Measurements from ENCODE around the gene MAP3K2.

Gene MAP3K2

DNA sequence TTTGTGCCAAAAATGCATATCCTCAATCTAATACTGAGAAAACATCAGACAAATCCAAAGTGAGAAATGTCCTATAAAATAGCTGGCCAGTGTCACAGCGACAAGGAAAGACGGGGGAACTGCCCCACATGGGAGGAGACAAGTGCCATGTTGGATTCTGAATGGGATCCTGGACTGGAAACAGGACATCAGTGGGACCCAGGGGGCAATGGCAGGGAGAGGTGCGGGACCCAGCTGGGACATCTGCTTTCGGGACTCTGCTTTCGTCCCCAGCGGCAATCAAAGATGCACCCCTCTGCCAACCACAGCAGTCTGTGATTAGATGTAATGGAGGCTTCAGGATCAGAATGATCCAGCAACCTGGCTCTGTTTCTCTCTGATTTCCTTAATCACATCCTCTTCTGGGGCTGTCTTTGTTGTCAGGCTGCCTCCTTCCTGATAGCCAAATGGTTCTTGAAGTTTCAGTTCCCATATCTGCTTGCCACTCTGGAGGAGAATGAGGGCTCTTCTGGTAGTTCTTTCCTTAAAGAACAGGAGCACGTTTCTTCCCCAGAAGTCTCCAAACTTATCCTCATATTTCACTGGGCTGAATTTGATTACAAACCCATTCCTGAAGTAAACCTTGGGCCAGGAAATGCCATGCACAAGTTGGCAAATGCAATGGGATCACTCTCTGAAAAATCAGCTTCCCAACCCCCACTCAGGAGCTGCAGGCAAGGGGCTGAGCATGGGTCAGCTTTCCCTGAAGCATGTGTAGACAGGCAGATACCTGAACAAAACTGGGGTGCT lies 16.9 kb upstream of the MAP3K2 start:
- Histone ChIP-seq H3K27me3 (no peaks in the 10 kb centered on the region), H3K36me3 (no peaks in the 10 kb centered on the region), H3K4me3 (ENCODE audit: low read depth, low read length) (no peak overlapping the region), H3K4me1 (peaks cover 4% of the 10 kb centered on the region), H3K9me3 (no peaks in the 10 kb centered on the region)
- TF ChIP-seq, protein P1, sequence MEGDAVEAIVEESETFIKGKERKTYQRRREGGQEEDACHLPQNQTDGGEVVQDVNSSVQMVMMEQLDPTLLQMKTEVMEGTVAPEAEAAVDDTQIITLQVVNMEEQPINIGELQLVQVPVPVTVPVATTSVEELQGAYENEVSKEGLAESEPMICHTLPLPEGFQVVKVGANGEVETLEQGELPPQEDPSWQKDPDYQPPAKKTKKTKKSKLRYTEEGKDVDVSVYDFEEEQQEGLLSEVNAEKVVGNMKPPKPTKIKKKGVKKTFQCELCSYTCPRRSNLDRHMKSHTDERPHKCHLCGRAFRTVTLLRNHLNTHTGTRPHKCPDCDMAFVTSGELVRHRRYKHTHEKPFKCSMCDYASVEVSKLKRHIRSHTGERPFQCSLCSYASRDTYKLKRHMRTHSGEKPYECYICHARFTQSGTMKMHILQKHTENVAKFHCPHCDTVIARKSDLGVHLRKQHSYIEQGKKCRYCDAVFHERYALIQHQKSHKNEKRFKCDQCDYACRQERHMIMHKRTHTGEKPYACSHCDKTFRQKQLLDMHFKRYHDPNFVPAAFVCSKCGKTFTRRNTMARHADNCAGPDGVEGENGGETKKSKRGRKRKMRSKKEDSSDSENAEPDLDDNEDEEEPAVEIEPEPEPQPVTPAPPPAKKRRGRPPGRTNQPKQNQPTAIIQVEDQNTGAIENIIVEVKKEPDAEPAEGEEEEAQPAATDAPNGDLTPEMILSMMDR (IDR thresholded peaks at IDR 0.05; ENCODE audit: low read depth, low read length), result no peak
- no peak for DNase-seq

DNA sequence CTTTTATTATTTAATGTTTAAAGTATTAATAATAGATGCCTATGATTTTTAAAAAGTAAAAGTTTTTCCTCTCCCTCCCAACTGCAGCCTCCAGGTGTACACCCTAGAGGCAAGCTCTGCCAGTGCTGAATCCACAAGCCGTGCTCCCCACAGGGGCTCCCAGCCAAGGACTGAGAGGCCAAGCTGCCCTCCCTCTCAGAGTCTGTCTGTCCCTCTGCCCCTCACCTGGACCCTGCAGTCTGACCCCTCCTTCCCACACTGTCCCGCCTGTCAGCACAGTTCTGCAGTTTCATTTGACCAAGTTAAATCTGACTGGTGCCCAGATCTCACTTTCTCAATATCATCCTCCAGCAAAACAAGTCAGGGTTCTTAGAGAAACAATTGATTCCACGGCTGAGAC lies 15.7 kb upstream of the MAP3K2 start:
- H3K27me3 ChIP-seq, result no peaks in the 10 kb centered on the region
- peaks cover 4% of the 10 kb centered on the region for H3K4me1 ChIP-seq
- H3K4me3 ChIP-seq (ENCODE audit: low read depth, low read length), result no peak overlapping the region
- H3K9me3 ChIP-seq, result no peaks in the 10 kb centered on the region
- no peak for DNase-seq
- no peaks in the 10 kb centered on the region for H3K36me3 ChIP-seq
- TF ChIP-seq, protein P1 (IDR thresholded peaks at IDR 0.05; ENCODE audit: low read depth, low read length), result no peak

DNA sequence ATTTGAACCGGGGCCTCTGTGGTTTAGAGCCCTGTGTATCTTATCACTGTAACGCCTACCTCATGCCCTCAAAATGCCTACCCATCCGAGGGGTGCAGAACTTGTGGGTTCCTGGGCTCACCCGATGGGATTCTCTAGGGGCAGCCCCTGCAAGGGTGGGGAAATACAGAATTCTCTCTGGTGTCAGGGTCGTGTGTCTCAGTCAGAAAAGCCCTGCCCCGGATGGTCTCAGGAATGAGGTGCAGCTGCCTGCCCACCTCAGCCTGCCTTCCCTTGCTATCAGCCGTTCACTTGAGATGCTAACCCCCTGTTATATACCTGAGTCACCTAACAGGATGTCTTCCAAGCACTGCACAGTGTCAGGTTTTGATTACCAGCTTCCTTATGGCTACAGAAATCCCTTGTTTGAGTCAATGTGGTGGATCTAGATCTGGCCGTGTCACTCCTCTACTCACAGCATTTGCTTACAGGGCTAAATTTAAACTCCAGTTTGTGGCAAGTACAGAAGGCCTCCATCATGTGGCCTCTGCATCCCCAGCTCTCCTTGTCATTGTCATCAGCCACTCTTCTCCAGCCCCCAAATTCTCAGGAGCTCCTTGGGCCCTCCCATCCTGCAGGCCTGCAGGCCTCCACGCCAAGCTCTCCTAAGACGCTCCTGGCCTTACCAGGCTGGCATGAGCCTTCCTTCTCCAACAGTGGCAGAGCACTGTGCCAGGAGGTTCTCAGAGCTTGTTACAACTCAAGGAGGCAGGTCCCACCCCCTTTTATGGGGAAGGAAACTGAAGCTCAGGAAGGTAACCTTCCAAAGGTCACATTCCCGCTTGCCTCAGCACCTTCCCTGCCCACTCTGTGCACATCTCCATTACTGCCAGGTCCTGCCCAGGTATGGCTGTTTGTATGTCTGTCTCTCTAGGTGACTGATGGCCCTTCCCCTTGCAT lies 14.3 kb upstream of the MAP3K2 start:
- TF ChIP-seq, protein P1 (IDR thresholded peaks at IDR 0.05; ENCODE audit: low read depth, low read length), result no peak
- H3K4me3 ChIP-seq (ENCODE audit: low read depth, low read length), result no peak overlapping the region
- H3K9me3 ChIP-seq, result no peaks in the 10 kb centered on the region
- DNase-seq, result no peak
- H3K4me1 ChIP-seq, result no peaks in the 10 kb centered on the region
- H3K36me3 ChIP-seq, result no peaks in the 10 kb centered on the region
- H3K27me3 ChIP-seq, result no peaks in the 10 kb centered on the region

DNA sequence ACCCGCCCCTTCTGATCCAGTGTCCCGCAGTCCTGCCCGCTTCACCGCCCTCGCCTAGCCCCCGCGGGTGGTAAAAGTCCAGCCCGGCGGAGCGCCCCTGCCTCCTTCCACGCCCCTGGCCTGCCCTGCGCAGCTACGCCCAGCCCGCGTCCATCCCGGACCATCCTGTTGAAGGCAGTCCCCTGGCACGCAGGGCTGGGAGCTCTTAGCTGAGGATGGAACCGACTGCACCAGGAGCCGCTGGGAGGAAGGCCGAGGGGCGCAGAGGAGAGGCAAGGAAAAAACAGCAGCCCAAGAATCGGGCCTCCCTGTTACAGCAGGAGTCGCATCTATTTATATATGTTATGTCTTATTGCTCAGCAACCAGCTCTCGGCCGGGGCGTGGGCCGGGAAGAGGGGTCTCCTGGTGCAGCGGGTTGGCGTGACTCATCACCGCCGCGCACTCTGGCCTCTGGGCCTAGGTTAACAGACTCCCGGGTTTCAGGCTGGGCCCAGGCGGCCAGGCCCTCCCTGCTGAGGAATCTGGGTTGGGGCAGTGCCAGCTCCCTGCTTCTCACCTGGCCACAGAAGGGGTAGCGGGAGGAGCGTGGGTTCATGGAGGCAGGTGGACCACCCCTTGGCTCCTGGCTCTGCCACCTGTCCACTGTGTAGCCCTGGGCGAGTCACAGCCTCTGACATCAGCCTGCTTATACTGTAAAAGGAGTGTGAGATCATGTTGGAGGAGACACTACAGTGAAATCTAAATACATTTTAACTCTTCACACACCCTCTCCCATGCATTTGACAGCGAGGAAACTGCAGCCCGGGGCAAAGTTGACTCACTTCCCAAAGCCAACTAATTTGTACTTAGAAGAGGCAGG lies 13.4 kb upstream of the MAP3K2 start:
- Histone ChIP-seq H3K4me1 (no peaks in the 10 kb centered on the region), H3K4me3 (ENCODE audit: low read depth, low read length) (no peak overlapping the region), H3K27me3 (no peaks in the 10 kb centered on the region), H3K9me3 (no peaks in the 10 kb centered on the region), H3K36me3 (no peaks in the 10 kb centered on the region)
- DNase-seq, result no peak
- TF ChIP-seq, protein P1 (IDR thresholded peaks at IDR 0.05; ENCODE audit: low read depth, low read length), result no peak

DNA sequence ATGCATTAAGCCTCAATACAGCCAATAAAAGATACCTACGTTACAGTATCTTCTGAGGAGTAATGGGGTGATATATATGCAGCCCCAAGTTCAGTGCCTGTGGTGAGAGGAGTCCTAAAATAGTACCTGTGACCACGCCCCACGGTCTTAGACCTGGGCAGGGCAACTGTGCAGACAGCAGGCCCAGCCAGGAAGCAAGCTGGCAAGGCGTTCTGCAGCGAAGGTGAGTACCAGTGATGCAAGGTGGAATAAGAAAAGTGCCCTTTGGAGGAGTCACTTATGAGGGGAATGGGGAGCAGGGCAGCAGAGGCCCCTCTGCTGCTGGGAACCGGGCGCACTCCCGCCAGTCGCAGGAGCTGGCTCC lies 12.7 kb upstream of the MAP3K2 start:
- Histone ChIP-seq H3K4me3 (ENCODE audit: low read depth, low read length) (no peak overlapping the region), H3K27me3 (no peaks in the 10 kb centered on the region), H3K4me1 (no peaks in the 10 kb centered on the region), H3K36me3 (no peaks in the 10 kb centered on the region), H3K9me3 (no peaks in the 10 kb centered on the region)
- DNase-seq, result no peak
- TF ChIP-seq, protein P1 (IDR thresholded peaks at IDR 0.05; ENCODE audit: low read depth, low read length), result no peak

All from BE2C (cell line).